ENCODE results near the gene TPX2.

The TPX2 gene

DNA sequence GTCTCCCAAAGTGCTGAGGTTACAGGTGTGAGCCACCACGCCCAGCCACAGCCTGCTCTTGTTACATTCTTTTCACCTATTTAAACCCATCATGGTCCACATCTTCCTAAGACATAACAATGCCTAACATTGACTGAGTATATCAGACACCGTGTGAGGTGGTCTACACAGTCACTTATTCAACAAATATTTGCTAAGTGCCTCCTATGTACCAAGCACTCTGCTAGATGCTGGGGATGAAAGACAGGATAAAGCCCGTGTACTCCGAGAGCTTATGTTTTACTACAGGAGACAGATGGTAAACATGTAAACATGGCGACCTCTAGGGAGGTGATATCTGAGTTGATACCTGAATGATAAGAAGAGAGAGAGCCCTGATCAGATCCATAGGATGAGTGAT is 29.2 kb upstream of the TPX2 start:
- Histone ChIP-seq H3K9ac (no peak overlapping the region), H3K27me3 (no peaks in the 10 kb centered on the region), H3K36me3 (peaks cover 69 to 97% (median 83%) of the 10 kb centered on the region in 11 experiments), H3K4me2 (peak overlapping the region in 7 of 11 experiments; percentile 32 to 80 (median 62); a peak in 6 of 22 replicates), H4K20me1 (peaks cover 5 to 91% (median 65%) of the 10 kb centered on the region in 11 experiments; a peak in 18 of 22 replicates), H3K9me3 (replicated peaks in 1 of 11) (no peaks in the 10 kb centered on the region), H3K4me3 (no peak overlapping the region), H3K27ac (peak overlapping the region in 2 of 11 experiments; percentile 26 to 81; a peak in 1 of 22 replicates), H3K4me1 (peaks cover 76 to 99% (median 95%) of the 10 kb centered on the region in 10 experiments)
- no peak for TF ChIP-seq Cebpa-rat (IDR thresholded peaks at IDR 0.05)

DNA sequence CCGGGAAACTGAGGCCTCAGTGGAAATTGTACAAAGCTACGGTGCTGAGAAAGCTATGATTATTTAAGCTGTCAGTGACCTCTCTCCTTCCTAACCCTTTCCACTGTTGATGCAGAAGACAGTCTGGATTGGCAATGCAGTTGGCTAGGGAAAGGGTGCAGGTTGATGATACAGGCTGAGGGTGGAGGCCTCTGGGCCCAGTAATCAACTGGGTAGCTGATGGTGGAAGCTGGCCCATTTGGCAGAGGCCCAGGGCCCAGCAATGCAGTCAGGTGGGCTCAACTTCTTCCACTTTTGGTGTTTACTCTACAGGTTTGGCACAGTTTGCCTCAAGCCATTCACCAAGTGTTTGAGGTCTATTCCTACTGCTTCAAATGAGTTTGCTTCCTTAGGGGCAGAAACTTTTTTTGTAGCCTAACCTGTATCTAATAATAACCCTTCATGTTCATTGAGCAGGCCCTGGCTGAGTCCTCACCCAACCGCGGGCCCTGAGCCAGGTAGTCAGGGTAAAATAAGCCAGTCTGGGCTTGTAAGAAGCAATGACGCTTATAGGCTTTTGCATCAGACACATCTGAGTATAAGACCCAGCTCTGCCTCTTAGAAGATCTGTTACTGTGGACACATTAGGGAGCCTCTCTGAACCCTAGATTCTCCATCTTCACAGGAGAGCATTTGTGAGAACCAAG is 28.5 kb upstream of the TPX2 start:
- Histone ChIP-seq H3K27me3 (no peaks in the 10 kb centered on the region), H3K4me3 (no peak overlapping the region), H3K9me3 (replicated peaks in 1 of 11) (no peaks in the 10 kb centered on the region), H3K27ac (peak overlapping the region in 3 of 11 experiments; percentile 11 to 81 (median 26); a peak in 7 of 22 replicates), H3K36me3 (peaks cover 69 to 97% (median 84%) of the 10 kb centered on the region in 11 experiments), H4K20me1 (peaks cover 5 to 94% (median 66%) of the 10 kb centered on the region in 11 experiments; a peak in 18 of 22 replicates), H3K4me1 (peaks cover 74 to 100% (median 92%) of the 10 kb centered on the region in 10 experiments), H3K9ac (0 out of 22 replicates have a peak overlapping the region, but pooled peaks of 1 of the 11 experiments have one; percentile 0), H3K4me2 (peak overlapping the region in 10 of 11 experiments; percentile 2 to 80 (median 53); a peak in 13 of 22 replicates)
- TF ChIP-seq Cebpa-rat (IDR thresholded peaks at IDR 0.05): no peak

DNA sequence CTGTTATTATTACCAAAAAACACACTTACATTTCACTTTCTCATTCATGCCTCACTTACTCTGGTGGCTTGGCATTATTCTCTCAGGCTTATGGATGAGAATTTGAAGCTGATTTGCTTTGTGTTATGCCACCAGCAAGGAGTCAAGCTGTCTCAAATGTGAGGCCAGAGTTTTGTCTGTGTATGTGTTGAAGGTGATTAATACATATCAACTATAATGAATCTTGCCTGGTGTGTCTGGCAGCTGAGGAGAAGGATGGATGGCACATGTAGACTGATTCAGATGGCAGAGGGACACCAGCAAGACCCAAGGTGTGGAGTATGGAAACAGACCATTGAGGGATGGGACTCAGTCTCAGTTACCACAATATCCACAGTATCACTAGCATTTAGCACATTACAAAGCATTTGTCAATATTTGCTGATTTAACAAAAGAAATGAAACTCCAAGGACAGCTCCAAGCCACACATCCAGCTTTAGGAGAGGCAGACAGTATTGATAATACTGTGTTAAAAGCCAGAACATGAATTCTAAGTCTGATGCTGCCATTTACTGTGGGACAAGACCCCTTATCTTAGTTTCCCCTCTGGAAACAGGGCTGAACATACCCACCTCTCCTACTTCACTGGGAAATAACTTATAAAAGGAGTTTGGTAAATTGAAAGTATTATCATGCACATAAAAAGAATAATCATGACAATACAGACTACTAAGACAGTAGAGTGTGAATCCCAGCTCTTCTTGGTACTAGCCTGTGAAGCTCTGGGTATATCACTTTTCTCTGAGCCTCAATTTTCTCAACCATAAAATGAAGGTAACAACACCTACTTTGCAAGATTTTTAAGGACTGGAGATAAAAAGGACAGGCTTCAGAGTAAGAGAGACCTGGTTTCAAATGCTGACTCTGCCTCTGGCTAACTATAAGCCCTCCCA is 27.6 kb upstream of the TPX2 start:
- Histone ChIP-seq H3K9ac (peak overlapping the region in 3 of 11 experiments; percentile 11 to 42 (median 20); a peak in 2 of 22 replicates), H3K4me3 (no peak overlapping the region), H4K20me1 (peaks cover 5 to 94% (median 60%) of the 10 kb centered on the region in 11 experiments; a peak in 18 of 22 replicates), H3K27me3 (no peaks in the 10 kb centered on the region), H3K9me3 (replicated peaks in 1 of 11) (no peaks in the 10 kb centered on the region), H3K36me3 (peaks cover 69 to 96% (median 84%) of the 10 kb centered on the region in 11 experiments), H3K4me1 (peaks cover 72 to 100% (median 92%) of the 10 kb centered on the region in 10 experiments), H3K27ac (peak overlapping the region in 4 of 11 experiments; percentile 11 to 81 (median 34); a peak in 6 of 22 replicates), H3K4me2 (peak overlapping the region; percentile 50 to 98 (median 72); a peak in 20 of 22 replicates)
- no peak for TF ChIP-seq Cebpa-rat (IDR thresholded peaks at IDR 0.05)

DNA sequence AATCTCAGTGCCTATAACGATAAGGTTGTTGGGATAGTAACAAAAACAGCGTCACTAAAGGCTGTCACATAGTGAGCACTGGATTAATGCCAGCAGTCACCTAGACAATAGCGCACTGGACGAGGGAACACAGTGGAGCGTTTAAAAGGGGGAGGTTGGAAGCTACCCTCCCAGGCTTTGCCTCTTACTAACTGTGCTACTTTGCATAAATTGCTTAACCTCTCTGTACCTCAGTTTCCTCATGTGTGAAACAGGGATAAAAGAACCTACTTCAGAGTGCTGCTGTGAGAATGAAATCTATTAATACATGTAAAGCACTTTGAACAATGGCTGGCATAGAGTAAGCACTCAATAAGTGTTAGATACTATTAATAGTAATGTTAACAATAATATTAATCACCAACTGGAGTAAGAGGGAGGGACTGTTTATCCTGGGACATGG is 27.0 kb upstream of the TPX2 start:
- H3K27me3 ChIP-seq: no peaks in the 10 kb centered on the region
- peak overlapping the region; percentile 50 to 98 (median 72); a peak in 21 of 22 replicates for H3K4me2 ChIP-seq
- no peak overlapping the region for H3K4me3 ChIP-seq
- peaks cover 11 to 94% (median 64%) of the 10 kb centered on the region in 11 experiments; a peak in 19 of 22 replicates for H4K20me1 ChIP-seq
- peak overlapping the region in 9 of 11 experiments; percentile 19 to 81 (median 40); a peak in 13 of 22 replicates for H3K27ac ChIP-seq
- H3K9ac ChIP-seq: peak overlapping the region in 6 of 11 experiments; percentile 11 to 45 (median 36); a peak in 4 of 22 replicates
- H3K9me3 ChIP-seq (replicated peaks in 1 of 11): no peaks in the 10 kb centered on the region
- peaks cover 72 to 100% (median 92%) of the 10 kb centered on the region in 10 experiments for H3K4me1 ChIP-seq
- no peak for TF ChIP-seq Cebpa-rat (IDR thresholded peaks at IDR 0.05)
- peaks cover 69 to 96% (median 84%) of the 10 kb centered on the region in 11 experiments for H3K36me3 ChIP-seq

DNA sequence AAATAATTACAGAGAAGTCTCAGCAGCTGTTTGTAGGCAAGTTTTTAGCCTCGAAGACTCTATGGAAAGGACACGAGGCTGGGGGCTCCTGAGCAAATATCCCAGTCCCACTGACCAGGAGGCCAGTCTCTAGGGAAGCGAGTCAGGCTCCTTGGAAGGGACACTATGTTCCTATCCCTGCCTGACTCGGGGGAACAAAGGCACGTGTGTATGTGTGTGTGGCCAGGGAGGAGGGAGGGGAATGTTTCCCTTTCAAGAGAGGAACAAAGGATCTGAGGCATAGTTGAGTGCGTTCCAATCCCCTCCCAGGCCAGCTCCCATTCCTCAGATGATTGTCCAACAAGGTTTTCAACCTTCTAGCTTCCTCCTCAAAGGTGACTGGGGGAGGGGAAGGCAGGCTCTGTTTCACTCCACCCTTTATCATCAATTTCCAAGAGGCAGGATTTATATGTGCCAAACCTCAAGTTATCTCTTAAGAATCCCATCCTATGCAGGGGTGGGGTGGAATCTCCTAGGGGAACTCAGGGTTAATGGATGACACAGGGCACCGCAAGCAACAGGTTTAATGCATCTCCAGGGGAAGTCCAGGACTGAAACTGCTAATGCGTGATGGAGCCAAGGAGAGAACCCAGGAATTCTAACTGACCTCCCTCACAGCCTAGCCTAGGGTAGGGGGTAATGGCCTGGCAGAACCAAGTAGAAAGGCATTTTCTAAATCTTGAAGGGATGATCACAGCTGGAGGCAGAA is 26.4 kb upstream of the TPX2 start:
- peak overlapping the region in 7 of 11 experiments; percentile 11 to 45 (median 30); a peak in 9 of 22 replicates for H3K9ac ChIP-seq
- H3K27ac ChIP-seq: peak overlapping the region in 10 of 11 experiments; percentile 19 to 81 (median 41); a peak in 17 of 22 replicates
- H3K4me3 ChIP-seq: peak overlapping the region in 4 of 10 experiments; percentile 1 to 15 (median 8); a peak in 3 of 20 replicates
- no peaks in the 10 kb centered on the region for H3K27me3 ChIP-seq
- peaks cover 17 to 99% (median 69%) of the 10 kb centered on the region in 11 experiments; a peak in 19 of 22 replicates for H4K20me1 ChIP-seq
- peaks cover 74 to 100% (median 92%) of the 10 kb centered on the region in 10 experiments for H3K4me1 ChIP-seq
- H3K36me3 ChIP-seq: peaks cover 69 to 96% (median 84%) of the 10 kb centered on the region in 11 experiments
- no peak for TF ChIP-seq Cebpa-rat (IDR thresholded peaks at IDR 0.05)
- H3K9me3 ChIP-seq (replicated peaks in 1 of 11): no peaks in the 10 kb centered on the region
- H3K4me2 ChIP-seq: peak overlapping the region; percentile 50 to 98 (median 72)

DNA sequence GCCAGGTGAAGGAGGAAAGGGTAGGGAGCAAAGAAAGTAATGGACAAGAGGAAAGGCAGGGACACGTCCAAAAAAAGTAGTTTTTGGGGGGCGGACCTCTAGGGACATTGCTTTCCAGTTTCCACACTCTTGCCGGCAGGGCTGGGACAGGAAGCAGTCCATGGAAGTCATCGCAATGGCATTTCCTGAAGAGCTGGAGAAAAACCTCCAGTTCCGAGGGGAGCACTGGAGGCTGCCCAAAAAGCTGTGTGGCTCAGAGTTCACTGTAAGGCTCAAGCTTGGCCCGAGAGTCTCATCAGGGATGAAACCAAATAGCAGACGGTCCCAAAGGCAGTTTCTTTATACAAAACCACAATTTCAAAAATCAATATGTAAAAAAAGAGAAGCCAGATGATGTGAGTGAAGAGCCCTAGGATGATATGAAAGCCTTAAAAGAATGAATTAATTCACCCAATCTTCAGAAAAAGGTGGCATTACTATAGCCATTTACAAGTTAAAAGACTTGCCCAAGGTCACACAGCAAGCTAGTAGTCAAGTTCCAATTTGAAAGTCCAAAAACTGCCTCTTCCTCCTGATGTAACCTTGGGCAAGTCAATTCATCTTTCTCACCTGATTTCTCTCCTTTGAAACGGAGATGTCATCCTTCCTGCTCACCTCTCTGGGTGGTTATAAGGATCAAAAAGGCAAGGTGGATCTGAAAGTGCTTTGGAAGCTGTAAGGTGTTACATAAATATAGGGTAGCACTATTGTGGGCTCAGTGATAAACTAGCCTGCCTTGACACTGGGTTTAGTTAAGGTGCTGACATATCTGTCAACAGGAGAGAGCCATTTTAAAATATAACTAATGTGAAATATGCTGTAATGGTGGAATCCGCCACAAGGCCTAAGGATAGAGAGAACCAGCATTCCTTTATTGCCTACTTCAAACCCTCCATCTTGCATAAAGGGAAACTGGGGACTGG is 25.5 kb upstream of the TPX2 start:
- H3K4me3 ChIP-seq: peak overlapping the region in 6 of 10 experiments; percentile 1 to 15 (median 8); a peak in 5 of 20 replicates

DNA sequence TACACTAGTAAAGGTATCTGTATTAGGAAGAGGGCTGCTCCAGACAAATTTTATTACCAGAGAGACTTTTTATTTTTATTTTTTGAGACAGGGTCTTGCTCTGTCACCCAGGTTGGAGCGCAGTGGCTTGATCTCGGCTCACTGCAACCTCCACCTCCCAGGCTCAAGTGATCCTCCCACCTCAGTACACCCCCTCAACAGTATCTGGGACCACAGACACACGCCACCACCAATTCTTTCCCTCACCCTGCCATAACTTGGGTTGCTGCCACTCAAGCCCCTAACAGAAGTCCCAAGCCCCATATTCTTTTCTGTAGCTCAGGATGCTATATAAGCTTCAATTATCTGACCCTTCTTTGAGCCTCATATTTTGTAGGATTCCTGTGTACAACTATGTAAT is 23.3 kb upstream of the TPX2 start:
- no peak overlapping the region for H3K4me3 ChIP-seq
- H3K27me3 ChIP-seq: no peaks in the 10 kb centered on the region
- peaks cover 84 to 100% (median 95%) of the 10 kb centered on the region in 10 experiments for H3K4me1 ChIP-seq
- H3K4me2 ChIP-seq: peak overlapping the region in 8 of 11 experiments; percentile 89 to 99 (median 92); a peak in 13 of 22 replicates
- H3K36me3 ChIP-seq: peaks cover 61 to 95% (median 83%) of the 10 kb centered on the region in 11 experiments
- H3K9ac ChIP-seq: peak overlapping the region in 1 of 11 experiments; percentile 23; a peak in 1 of 22 replicates
- H3K27ac ChIP-seq: no peak overlapping the region
- H4K20me1 ChIP-seq: peaks cover 3 to 98% (median 71%) of the 10 kb centered on the region in 11 experiments; a peak in 14 of 22 replicates
- TF ChIP-seq Cebpa-rat (IDR thresholded peaks at IDR 0.05): no peak
- no peaks in the 10 kb centered on the region for H3K9me3 ChIP-seq (replicated peaks in 1 of 11)

More for the DNA sequence above, 25.5 kb upstream of the TPX2 start:
- Histone ChIP-seq H3K9me3 (replicated peaks in 1 of 11) (no peaks in the 10 kb centered on the region), H3K4me1 (peaks cover 74 to 100% (median 92%) of the 10 kb centered on the region in 10 experiments), H3K27me3 (no peaks in the 10 kb centered on the region), H3K9ac (peak overlapping the region in 6 of 11 experiments; percentile 11 to 45 (median 34); a peak in 6 of 22 replicates), H3K27ac (peak overlapping the region in 10 of 11 experiments; percentile 19 to 81 (median 41); a peak in 16 of 22 replicates), H3K36me3 (peaks cover 67 to 98% (median 89%) of the 10 kb centered on the region in 11 experiments), H3K4me2 (peak overlapping the region; percentile 50 to 98 (median 72)), H4K20me1 (peaks cover 10 to 99% (median 68%) of the 10 kb centered on the region in 11 experiments; a peak in 19 of 22 replicates)
- TF ChIP-seq Cebpa-rat (IDR thresholded peaks at IDR 0.05): no peak
